ENCODE data around the gene TBC1D10A. TPM values are rescaled to one million over a fixed set of nuclear protein-coding genes. Genes with fewer than 3 reads are reported as not detected.

TBC1D10A gene
- 14.0 TPM for polyA plus RNA-seq (2013, experiment 1 of 2; ENCODE audit: insufficient read length)
- 13.9 TPM for polyA plus RNA-seq (2013, experiment 2 of 2; ENCODE audit: insufficient read length)

- DNase-seq: peak; percentile 89
Measured at GRCh38 chr22:30326706-30327362, at the start of gene TBC1D10A. Gene TBC1D10A (minus strand): TSS chr22:30326941. CDS start chr22:30326881, 60 bp downstream.

DNA sequence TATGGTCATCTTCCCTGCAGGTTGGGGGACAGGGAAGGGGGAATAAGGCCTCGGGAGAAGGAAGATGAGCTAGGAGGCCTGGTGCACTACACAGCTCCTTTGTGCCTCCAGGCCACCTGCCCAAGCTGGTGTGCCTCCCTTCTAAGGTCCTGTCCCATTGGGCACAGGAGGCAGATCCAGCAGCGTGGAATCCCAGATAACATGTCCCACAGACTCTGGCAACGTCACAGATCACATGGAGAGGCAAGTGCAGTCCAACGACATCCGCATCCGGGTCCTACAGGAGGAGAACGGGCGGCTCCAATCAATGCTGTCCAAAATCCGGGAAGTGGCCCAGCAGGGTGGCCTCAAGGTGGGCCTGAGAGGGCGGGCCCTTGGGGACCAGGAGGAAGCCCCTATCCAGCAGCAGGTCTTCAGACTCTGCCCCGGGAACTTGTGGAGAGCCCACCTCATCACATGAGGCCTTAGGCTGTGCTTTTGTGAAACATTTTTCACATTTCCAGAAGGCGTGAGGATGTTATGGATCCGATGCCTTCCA lies 48.6 kb upstream of the TBC1D10A start:
- DNase-seq: no peak

DNA sequence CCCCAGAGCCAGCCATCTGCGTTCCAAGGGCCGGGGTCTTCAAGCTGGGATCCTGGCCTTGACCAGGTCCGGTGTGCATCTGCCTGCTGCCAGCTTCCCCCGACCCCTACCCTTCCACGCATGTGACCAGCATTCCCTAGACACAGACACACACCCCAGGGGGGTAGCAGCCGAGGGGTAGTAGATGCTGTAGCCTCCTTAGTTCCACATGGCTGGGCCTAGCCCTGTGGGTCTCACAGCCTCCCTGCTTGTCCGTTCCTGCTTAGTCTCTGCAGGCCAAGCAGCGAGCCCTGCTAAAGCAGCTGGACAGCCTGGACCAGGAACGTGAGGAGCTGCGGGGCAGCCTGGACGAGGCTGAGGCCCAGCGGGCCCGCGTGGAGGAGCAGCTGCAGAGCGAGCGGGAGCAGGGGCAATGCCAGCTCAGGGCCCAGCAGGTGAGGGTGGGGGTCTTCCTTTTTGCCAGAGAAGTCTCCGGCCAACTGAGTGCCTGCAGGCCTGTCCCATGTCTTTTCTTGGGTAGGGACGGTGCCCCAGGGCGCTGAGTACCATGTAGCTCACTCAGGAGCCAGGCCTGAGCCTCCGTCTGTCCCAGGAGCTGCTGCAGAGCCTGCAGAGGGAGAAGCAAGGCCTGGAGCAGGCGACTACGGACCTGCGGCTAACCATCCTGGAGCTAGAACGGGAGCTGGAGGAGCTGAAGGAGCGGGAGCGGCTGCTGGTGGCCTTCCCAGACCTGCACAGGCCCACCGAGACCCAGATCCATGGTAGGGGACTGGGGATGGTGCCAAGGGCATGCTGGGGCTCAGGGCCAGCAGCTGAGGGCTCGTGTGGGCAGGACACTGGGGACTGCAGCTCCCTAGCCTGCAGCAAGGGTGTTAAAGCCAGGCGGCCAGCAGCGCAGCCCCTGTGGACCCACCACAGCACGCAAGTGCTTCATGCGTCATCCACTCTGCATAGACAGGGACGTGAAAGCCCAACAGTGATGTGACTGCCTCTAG lies 46.9 kb upstream of the TBC1D10A start:
- no peak for DNase-seq

- DNase-seq: no peak
Measured at GRCh38 chr22:30372915-30373314, 46.2 kb upstream of the TBC1D10A start.

- DNase-seq: no peak
Measured at GRCh38 chr22:30371981-30372380, 45.2 kb upstream of the TBC1D10A start.

- no peak for DNase-seq
Measured at GRCh38 chr22:30371321-30371720, 44.6 kb upstream of the TBC1D10A start.

DNA sequence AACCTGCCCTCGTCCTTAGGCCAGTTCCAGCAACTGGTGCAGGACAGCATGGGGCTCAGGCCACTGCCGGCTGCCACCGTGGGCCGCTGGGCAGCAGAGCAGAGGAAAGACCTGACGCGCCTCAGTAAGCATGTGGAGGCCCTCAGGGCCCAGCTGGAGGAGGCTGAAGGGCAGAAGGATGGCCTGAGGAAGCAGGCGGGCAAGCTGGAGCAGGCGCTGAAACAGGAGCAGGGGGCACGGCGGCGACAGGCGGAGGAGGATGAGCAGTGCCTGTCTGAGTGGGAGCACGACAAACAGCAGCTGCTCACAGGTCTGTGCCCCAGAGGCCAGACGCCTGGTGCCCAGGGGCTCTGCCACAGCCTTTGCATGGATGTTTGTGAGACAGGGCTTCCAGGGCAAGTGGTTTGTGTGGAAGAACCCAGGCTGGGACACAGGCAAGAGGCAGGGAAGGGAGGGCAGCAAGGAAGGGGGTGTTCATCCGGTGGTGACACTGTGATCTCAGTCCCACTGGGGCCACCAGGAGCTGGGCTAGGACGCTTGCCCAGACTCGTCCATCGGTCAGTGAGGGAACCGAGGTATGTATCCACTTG lies 44.0 kb upstream of the TBC1D10A start:
- no peak for DNase-seq

- DNase-seq: no peak
Measured at GRCh38 chr22:30368420-30368819, 41.7 kb upstream of the TBC1D10A start.

GRCh38 chr22:30365891-30366290 lies 39.1 kb upstream of the TBC1D10A start:
- no peak for DNase-seq

DNA sequence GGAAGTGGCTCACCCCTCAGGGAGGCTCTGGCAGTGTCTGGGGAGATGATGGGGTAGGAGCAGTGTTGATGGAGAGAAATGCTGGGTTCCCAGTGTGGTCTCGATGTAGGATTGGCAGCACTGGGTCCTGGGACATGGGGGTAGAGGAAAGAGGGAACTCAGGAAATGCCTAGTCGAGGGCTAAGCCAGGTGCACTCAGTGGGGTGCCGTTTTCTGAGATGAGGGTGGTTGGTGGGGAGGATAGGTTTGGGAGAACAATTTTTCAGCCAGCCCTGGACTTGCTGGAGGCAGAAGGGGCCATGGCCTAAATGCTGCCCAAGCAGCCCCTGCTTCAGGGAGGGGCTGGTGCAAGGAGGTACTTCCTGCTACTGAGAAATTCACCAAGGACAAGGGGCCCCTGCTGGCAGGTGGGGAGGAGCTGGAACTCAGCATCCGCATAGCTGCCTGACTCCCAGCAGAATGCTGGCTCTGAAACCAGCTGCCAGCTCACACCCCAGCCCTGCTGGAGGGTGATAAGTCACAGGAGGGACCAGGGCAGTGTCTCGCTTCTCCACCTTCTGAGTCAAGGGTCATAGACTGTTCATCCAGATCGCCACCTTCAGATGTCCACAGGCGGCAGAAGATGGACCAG lies 36.0 kb upstream of the TBC1D10A start:
- no peak for DNase-seq

GRCh38 chr22:30361916-30362650 lies 35.3 kb upstream of the TBC1D10A start:
- DNase-seq: no peak

- DNase-seq: no peak
Measured at GRCh38 chr22:30358541-30358940, 31.8 kb upstream of the TBC1D10A start.

DNA sequence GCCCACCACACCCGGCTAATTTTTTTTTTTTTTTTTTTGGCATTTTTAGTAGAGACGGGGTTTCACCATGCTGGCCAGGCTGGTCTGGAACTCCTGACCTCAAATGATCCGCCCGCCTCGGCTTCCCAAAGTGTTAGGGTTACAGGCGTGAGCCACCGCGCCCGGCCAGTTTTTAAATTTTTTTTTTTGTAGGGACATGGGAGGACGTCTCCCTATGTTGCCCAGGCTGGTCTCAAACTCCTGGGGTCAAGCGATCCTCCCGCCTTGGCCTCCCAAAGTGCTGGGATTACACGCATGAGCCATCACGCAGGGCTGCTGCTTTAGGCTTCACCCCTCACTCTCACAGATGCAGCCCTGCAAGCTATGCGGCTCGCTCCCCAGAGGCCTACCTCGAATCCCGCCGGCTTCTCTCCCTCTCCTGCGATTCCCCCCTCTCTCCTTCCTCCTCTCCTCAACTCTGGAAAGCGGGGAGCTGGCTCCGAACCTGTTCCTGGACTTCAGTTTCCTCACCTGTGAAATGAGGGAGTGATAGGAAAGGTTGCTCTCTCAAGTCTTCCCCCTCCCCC lies 31.0 kb upstream of the TBC1D10A start:
- no peak for DNase-seq

DNA sequence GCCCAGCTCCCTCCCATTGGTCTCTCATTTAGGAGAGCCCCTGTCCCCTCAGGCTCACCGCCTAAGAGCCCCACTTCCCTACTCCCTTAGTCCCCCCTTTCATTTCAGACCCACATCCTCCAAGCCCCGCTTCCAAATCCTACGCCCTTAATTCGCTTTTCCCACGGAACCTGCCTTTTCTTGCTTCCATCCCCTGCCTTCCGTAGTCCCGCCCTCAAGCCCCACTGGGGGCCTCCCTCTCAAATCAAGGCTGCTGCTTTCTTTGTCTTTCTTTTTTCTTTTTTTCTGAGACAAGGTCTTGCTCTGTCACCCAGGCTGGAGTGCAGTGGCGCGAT lies 30.5 kb upstream of the TBC1D10A start:
- DNase-seq: no peak

DNA sequence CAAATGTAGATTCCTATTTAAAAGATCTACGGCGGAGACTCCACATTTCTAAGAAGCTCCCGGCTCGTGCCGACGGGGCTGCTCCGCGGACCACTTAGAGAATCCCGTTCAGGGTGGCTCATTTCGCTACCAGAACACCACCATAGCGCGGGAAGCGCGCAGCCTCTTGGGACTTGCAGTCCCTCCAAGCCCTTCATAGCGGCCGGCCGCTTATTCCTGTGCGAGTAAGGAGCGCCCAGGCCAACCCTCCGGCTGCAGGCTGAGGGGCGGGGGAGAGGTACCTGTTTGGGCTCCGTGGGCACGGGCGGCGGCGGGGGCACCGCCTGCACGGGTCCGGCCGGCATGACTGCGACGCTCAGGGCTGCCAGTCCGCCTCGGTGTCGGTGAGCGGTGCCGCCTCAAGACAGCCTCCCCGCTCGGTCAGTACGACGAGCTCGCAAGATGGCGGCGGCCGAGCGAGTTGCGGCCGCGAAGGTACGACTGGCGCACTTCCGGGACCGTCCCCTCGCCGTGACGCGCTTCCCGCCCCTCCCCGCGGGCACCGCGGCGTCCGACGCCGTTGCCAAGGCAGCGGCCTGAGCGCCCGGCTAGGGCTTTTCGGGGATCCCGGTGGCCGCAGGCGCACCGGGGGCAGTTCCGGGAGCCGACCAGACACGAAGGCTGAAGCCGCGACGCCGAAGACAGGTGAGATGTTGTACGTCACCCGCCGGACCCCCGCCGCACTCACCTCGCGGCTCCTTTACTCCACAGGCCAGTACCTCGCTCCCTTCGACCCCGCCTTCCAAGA lies 29.9 kb upstream of the TBC1D10A start, which contains the start of the genes CCDC157 and SF3A1:
TSS of gene CCDC157 (plus strand) at position 559 of the 787 bp plus-strand sequence. CDS start 8,994 bp downstream, outside the sequence.
TSS of gene SF3A1 (minus strand) at position 446 of the 787 bp plus-strand sequence. CDS start at position 344, 102 bp downstream.
- peak; percentile 91 for DNase-seq

GRCh38 chr22:30354644-30355043 lies 27.9 kb upstream of the TBC1D10A start:
- no peak for DNase-seq

DNA sequence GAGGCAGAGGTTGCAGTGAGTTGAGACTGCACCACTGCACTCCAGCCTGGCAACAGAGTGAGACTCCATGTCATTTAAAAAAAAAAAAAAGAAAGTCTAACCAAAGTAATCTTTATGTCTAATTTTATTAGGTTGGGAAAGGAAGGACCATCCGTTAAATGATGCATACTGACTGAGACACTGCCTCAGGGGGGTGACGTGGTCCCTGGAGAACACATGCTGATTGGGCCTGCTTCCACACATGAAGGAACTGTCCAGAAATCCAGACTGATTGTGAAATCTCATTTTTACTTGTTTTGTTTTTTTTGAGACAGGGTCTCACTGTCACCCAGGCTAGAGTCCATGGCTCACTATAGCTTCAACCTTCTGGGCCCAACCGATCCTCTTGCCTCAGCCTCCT lies 24.5 kb upstream of the TBC1D10A start:
- no peak for DNase-seq

DNA sequence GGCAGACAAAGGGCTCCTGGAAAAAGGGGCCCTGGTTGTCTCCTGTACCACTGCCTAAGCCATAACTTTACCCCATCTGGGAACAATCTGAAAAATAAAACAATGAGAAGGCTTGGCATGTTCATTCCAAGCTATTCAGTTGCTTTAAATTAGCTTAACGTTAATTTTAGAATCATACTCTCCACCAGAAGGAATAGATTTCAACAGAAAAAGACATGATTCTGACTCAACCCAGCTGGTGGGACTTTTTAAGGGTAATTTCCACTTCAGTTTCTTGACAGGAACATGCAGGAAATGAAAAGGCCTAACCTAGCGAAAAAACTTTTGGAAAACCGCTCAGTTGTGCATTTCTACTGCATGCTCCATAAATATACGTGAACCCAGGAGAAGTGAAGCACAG lies 22.1 kb upstream of the TBC1D10A start:
- no peak for DNase-seq

- no peak for DNase-seq
Measured at GRCh38 chr22:30348404-30348803, 21.7 kb upstream of the TBC1D10A start.

DNA sequence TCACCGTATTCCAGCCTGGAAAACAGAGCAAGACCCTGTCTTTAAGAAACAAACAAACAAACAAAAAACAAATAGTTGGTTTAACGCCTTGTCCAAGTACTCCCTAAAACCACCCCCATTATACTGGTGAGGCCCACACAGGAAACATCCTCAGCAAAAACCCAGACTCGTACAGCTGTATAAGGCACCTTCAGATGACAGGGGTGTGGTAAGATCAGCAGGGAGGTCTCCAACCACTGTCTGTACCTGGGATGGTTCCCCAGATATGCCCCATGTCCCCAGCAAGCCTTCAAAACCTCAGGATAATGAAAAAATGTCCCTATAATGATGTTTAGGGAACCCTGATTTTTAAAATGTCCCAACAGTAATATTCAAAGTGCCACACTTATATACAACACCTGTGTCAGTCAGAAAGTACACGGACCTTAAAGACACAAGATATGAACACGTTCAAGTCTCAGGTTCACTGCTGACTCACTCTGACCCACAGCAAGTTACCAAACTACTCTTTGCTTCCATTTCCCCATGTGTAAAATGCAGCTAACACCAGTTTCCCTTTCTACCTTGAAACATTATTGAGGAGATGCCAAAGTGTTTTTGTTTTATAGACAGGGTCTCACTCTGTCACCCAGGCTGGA lies 20.6 kb upstream of the TBC1D10A start:
- DNase-seq: no peak

Data from fibroblast of skin of abdomen (primary cell).